ENCODE data around the gene TMEM256.

Gene TMEM256

DNA sequence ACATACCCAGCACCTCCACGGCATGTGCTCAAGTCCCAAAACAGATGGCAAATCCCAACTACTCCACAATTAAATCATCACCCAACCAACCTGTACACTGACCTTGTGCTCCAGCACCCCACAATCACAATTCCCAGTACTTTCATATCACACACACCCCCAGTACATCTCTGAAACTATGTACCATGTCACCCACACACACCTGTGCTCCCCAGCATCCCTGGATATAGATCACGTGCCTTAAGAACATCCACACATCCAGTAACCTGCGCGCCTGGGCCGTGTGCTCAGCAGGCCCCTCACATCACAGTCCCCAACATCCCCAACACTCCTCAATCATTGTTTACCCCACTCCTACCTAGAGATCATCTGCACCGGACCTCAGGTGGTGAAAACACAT lies 5.8 kb upstream of the TMEM256 start:
- peaks cover 0 to 19% (median 11%) of the 10 kb centered on the region in 5 donors for H3K36me3 ChIP-seq (ENCODE audit: control insufficient read depth in 5 of 5, insufficient read depth in 5 of 5, low read length in 5 of 5)
- H3K4me1 ChIP-seq (ENCODE audit: control insufficient read depth in 5 of 5, insufficient read depth in 5 of 5, low read length in 5 of 5): peaks cover 0 to 16% (median 7%) of the 10 kb centered on the region in 5 donors
- H3K4me3 ChIP-seq (ENCODE audit: low read depth in 1 of 5, low read length in 5 of 5): no peak overlapping the region
- no peaks in the 10 kb centered on the region for H3K27me3 ChIP-seq (ENCODE audit: control insufficient read depth in 5 of 5, insufficient read depth in 4 of 5, low read length in 5 of 5)
- no peaks in the 10 kb centered on the region for H3K9me3 ChIP-seq (ENCODE audit: control insufficient read depth in 5 of 5, low read length in 5 of 5)
- no peak overlapping the region for H3K27ac ChIP-seq (ENCODE audit: low read depth, low read length)
- no peak overlapping the region for H3K9ac ChIP-seq (ENCODE audit: low read length in 5 of 5)

DNA sequence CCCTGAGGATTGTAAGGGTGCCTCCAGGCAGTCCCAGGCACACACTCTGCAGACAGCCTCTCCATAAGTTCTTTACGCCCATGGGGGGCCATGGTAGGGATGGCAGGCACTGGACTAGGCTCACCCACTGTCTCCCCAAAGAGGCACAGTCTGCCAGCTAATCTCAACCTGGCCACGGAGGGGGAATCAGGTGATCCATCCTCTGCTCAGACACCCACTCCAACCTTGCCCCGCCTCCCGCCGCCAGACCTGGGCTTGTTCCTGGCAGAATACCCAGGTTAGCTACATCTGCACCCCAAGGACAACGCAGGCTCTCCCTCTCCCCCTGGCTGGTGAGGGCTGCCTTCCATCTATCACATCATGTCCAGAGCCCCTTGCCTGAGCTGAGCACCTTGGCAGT lies 5.0 kb upstream of the TMEM256 start:
- Histone ChIP-seq H3K27ac (ENCODE audit: low read depth, low read length) (no peak overlapping the region), H3K9me3 (ENCODE audit: control insufficient read depth in 5 of 5, low read length in 5 of 5) (no peaks in the 10 kb centered on the region)

DNA sequence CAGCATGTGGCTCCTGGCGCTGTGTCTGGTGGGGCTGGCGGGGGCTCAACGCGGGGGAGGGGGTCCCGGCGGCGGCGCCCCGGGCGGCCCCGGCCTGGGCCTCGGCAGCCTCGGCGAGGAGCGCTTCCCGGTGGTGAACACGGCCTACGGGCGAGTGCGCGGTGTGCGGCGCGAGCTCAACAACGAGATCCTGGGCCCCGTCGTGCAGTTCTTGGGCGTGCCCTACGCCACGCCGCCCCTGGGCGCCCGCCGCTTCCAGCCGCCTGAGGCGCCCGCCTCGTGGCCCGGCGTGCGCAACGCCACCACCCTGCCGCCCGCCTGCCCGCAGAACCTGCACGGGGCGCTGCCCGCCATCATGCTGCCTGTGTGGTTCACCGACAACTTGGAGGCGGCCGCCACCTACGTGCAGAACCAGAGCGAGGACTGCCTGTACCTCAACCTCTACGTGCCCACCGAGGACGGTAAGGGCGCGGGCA lies 4.4 kb upstream of the TMEM256 start:
- H3K9ac ChIP-seq (ENCODE audit: low read length in 5 of 5): no peak overlapping the region
- no peak overlapping the region for H3K27ac ChIP-seq (ENCODE audit: low read depth, low read length)
- H3K4me1 ChIP-seq (ENCODE audit: control insufficient read depth in 5 of 5, insufficient read depth in 5 of 5, low read length in 5 of 5): peaks cover under 1 to 17% (median 9%) of the 10 kb centered on the region in 5 donors
- no peaks in the 10 kb centered on the region for H3K27me3 ChIP-seq (ENCODE audit: control insufficient read depth in 5 of 5, insufficient read depth in 4 of 5, low read length in 5 of 5)
- H3K9me3 ChIP-seq (ENCODE audit: control insufficient read depth in 5 of 5, low read length in 5 of 5): no peaks in the 10 kb centered on the region
- peaks cover 0 to 17% (median 10%) of the 10 kb centered on the region in 5 donors for H3K36me3 ChIP-seq (ENCODE audit: control insufficient read depth in 5 of 5, insufficient read depth in 5 of 5, low read length in 5 of 5)
- H3K4me3 ChIP-seq (ENCODE audit: low read depth in 1 of 5, low read length in 5 of 5): no peak overlapping the region

More for the DNA sequence above, 5.0 kb upstream of the TMEM256 start:
- H3K4me3 ChIP-seq (ENCODE audit: low read depth in 1 of 5, low read length in 5 of 5): no peak overlapping the region
- H3K36me3 ChIP-seq (ENCODE audit: control insufficient read depth in 5 of 5, insufficient read depth in 5 of 5, low read length in 5 of 5): peaks cover 0 to 17% (median 10%) of the 10 kb centered on the region in 5 donors
- no peaks in the 10 kb centered on the region for H3K27me3 ChIP-seq (ENCODE audit: control insufficient read depth in 5 of 5, insufficient read depth in 4 of 5, low read length in 5 of 5)
- H3K9ac ChIP-seq (ENCODE audit: low read length in 5 of 5): no peak overlapping the region
- peaks cover 0 to 16% (median 7%) of the 10 kb centered on the region in 5 donors for H3K4me1 ChIP-seq (ENCODE audit: control insufficient read depth in 5 of 5, insufficient read depth in 5 of 5, low read length in 5 of 5)

- no peaks in the 10 kb centered on the region for H3K9me3 ChIP-seq (ENCODE audit: control insufficient read depth in 5 of 5, low read length in 5 of 5)
- no peaks in the 10 kb centered on the region for H3K27me3 ChIP-seq (ENCODE audit: control insufficient read depth in 5 of 5, insufficient read depth in 4 of 5, low read length in 5 of 5)
- peaks cover 0 to 17% (median 10%) of the 10 kb centered on the region in 5 donors for H3K36me3 ChIP-seq (ENCODE audit: control insufficient read depth in 5 of 5, insufficient read depth in 5 of 5, low read length in 5 of 5)
- H3K9ac ChIP-seq (ENCODE audit: low read length in 5 of 5): no peak within 1 kb of the TSS
- no peak within 1 kb of the TSS for H3K27ac ChIP-seq (ENCODE audit: low read depth, low read length)
- peaks cover 4 to 24% (median 15%) of the 10 kb centered on the region in 5 donors for H3K4me1 ChIP-seq (ENCODE audit: control insufficient read depth in 5 of 5, insufficient read depth in 5 of 5, low read length in 5 of 5)
- H3K4me3 ChIP-seq (ENCODE audit: low read depth in 1 of 5, low read length in 5 of 5): no peak within 1 kb of the TSS
Observed at GRCh38 chr17:7407485-7408251, 3.8 kb upstream of the TMEM256 start, which contains the start of gene NLGN2. TSS of gene NLGN2 (plus strand) at chr17:7407845. CDS start at chr17:7408256, 411 bp downstream.

DNA sequence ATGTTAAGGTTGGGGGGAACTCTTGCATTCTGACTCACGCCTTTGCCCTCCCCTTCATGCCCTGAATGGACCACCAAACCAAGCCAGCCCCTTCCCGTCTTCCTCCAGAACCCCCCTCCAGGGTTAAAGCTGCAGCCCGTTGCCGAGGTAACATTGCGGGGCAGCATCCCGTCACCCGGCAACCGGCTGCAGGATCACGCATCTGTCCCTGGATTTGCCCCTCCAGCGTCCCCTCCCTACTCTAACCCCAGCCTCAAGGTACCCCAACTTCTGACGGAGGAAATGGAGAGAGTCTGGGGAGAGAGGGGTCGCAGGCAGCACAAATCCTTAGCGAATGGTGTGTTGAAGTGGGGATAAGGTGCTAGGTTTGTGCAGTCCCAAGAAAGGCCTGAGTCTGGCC lies 3.2 kb upstream of the TMEM256 start:
- Histone ChIP-seq H3K9ac (ENCODE audit: low read length in 5 of 5) (no peak overlapping the region), H3K4me3 (ENCODE audit: low read depth in 1 of 5, low read length in 5 of 5) (no peak overlapping the region), H3K27ac (ENCODE audit: low read depth, low read length) (no peak overlapping the region)

DNA sequence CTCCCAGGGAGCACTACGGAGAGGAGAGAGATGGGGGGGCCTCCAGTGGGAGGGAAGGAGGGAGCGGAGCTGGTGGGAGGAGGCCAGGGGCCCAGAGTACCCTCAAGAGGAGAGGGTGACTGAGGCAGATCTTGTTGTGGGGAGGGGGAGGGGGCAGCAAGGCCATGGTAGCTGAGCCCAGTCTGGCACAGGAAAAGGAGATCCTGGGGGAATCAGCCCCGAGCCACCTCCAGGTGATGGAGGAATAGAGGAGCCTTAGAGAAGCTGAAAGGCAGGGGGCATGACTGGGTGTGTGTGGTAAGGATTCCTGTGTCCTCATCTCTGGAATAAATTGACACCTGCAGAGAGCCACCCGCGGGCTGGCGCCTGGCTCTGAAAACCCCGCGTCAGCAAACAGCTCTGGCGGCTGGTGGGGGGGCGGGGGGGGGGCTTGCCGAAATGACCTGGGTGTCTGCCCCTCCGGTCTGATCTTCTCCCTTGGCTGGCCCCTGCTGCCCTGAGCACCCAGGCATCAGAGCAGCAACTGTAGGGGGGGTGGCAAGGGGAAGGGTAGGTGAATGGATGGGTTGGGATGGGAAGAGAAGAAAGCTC lies 2.4 kb upstream of the TMEM256 start:
- H3K27ac ChIP-seq (ENCODE audit: low read depth, low read length): no peak overlapping the region
- peaks cover 4 to 25% (median 17%) of the 10 kb centered on the region in 5 donors for H3K4me1 ChIP-seq (ENCODE audit: control insufficient read depth in 5 of 5, insufficient read depth in 5 of 5, low read length in 5 of 5)
- no peak overlapping the region for H3K9ac ChIP-seq (ENCODE audit: low read length in 5 of 5)
- H3K4me3 ChIP-seq (ENCODE audit: low read depth in 1 of 5, low read length in 5 of 5): no peak overlapping the region
- H3K36me3 ChIP-seq (ENCODE audit: control insufficient read depth in 5 of 5, insufficient read depth in 5 of 5, low read length in 5 of 5): peaks cover 0 to 17% (median 10%) of the 10 kb centered on the region in 5 donors
- no peaks in the 10 kb centered on the region for H3K9me3 ChIP-seq (ENCODE audit: control insufficient read depth in 5 of 5, low read length in 5 of 5)
- no peaks in the 10 kb centered on the region for H3K27me3 ChIP-seq (ENCODE audit: control insufficient read depth in 5 of 5, insufficient read depth in 4 of 5, low read length in 5 of 5)

More for the DNA sequence above, 3.2 kb upstream of the TMEM256 start:
- peaks cover 4 to 25% (median 17%) of the 10 kb centered on the region in 5 donors for H3K4me1 ChIP-seq (ENCODE audit: control insufficient read depth in 5 of 5, insufficient read depth in 5 of 5, low read length in 5 of 5)
- H3K27me3 ChIP-seq (ENCODE audit: control insufficient read depth in 5 of 5, insufficient read depth in 4 of 5, low read length in 5 of 5): no peaks in the 10 kb centered on the region
- H3K36me3 ChIP-seq (ENCODE audit: control insufficient read depth in 5 of 5, insufficient read depth in 5 of 5, low read length in 5 of 5): peaks cover 0 to 17% (median 10%) of the 10 kb centered on the region in 5 donors
- H3K9me3 ChIP-seq (ENCODE audit: control insufficient read depth in 5 of 5, low read length in 5 of 5): no peaks in the 10 kb centered on the region

- Histone ChIP-seq H3K4me1 (ENCODE audit: control insufficient read depth in 5 of 5, insufficient read depth in 5 of 5, low read length in 5 of 5) (peaks cover 4 to 25% (median 17%) of the 10 kb centered on the region in 5 donors), H3K4me3 (ENCODE audit: low read depth in 1 of 5, low read length in 5 of 5) (peak overlapping the region in 4 of 5 donors; percentile 61 to 83 (median 70)), H3K27ac (ENCODE audit: low read depth, low read length) (peak overlapping the region; percentile 46), H3K9ac (ENCODE audit: low read length in 5 of 5) (peak overlapping the region in 3 of 5 donors; percentile 51 to 75 (median 73)), H3K27me3 (ENCODE audit: control insufficient read depth in 5 of 5, insufficient read depth in 4 of 5, low read length in 5 of 5) (no peaks in the 10 kb centered on the region), H3K9me3 (ENCODE audit: control insufficient read depth in 5 of 5, low read length in 5 of 5) (no peaks in the 10 kb centered on the region), H3K36me3 (ENCODE audit: control insufficient read depth in 5 of 5, insufficient read depth in 5 of 5, low read length in 5 of 5) (peaks cover 0 to 17% (median 9%) of the 10 kb centered on the region in 5 donors)
Observed at GRCh38 chr17:7405350-7406234, 1.7 kb upstream of the TMEM256 start.

- Histone ChIP-seq H3K9me3 (ENCODE audit: control insufficient read depth in 5 of 5, low read length in 5 of 5) (no peaks in the 10 kb centered on the region), H3K9ac (ENCODE audit: low read length in 5 of 5) (peak overlapping the region in 3 of 5 donors; percentile 51 to 75 (median 73)), H3K4me3 (ENCODE audit: low read depth in 1 of 5, low read length in 5 of 5) (peak overlapping the region; percentile 44 to 83 (median 62)), H3K36me3 (ENCODE audit: control insufficient read depth in 5 of 5, insufficient read depth in 5 of 5, low read length in 5 of 5) (peaks cover 0 to 13% (median 4%) of the 10 kb centered on the region in 5 donors), H3K27ac (ENCODE audit: low read depth, low read length) (peak overlapping the region; percentile 46), H3K27me3 (ENCODE audit: control insufficient read depth in 5 of 5, insufficient read depth in 4 of 5, low read length in 5 of 5) (no peaks in the 10 kb centered on the region), H3K4me1 (ENCODE audit: control insufficient read depth in 5 of 5, insufficient read depth in 5 of 5, low read length in 5 of 5) (peaks cover 4 to 25% (median 17%) of the 10 kb centered on the region in 5 donors)
Observed at GRCh38 chr17:7404737-7405349, 946 bp upstream of the TMEM256 start.

DNA sequence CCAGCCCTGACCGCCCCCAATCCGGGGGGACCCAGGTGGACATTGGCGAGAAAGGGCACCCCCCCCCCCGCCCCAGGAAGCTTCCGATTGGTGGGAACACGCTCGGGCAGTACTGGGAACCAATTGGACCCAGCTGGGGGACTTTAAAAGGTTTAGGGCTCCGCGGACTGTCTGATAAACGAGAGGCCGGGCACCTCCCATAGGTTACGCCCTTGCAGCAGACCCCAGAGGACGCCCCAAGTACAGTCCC lies 245 bp downstream of the TMEM256 start:
- Histone ChIP-seq H3K4me3 (ENCODE audit: low read depth in 1 of 5, low read length in 5 of 5) (peak overlapping the region; percentile 77 to 83 (median 80)), H3K9me3 (ENCODE audit: control insufficient read depth in 5 of 5, low read length in 5 of 5) (no peaks in the 10 kb centered on the region), H3K27ac (ENCODE audit: low read depth, low read length) (peak overlapping the region; percentile 92), H3K9ac (ENCODE audit: low read length in 5 of 5) (peak overlapping the region in 4 of 5 donors; percentile 43 to 82 (median 71)), H3K27me3 (ENCODE audit: control insufficient read depth in 5 of 5, insufficient read depth in 4 of 5, low read length in 5 of 5) (no peaks in the 10 kb centered on the region), H3K4me1 (ENCODE audit: control insufficient read depth in 5 of 5, insufficient read depth in 5 of 5, low read length in 5 of 5) (peaks cover 4 to 25% (median 17%) of the 10 kb centered on the region in 5 donors), H3K36me3 (ENCODE audit: control insufficient read depth in 5 of 5, insufficient read depth in 5 of 5, low read length in 5 of 5) (peaks cover 0 to 2% (median 0%) of the 10 kb centered on the region in 5 donors)

Data from subcutaneous abdominal adipose tissue (tissue), 5 donors.